ENCODE results near the gene TRIP11. TPM values are rescaled to one million over a fixed set of nuclear protein-coding genes. Genes with fewer than 3 reads are reported as not detected.

TRIP11 gene
- total RNA-seq, 1 experiment from 2014 or later: 31.6 TPM

DNA sequence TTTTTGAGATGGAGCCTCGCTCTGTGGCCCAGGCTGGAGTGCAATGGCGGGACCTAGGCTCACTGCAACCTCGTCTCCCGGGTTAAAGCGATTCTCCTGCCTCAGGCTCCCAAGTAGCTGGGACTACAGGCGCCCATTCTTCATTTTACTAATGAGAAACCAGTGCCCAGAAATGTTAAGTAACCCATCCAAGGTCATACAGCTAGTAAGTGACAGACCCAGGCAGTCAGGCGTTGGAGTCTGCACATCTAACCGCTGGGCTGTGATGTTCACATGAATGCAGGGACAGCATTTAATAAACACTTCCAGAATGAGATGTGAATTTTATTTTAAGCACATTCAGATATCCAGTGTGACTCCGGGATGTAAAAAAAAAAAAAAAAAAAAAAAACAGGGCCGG, 1.3 kb upstream of the TRIP11 start:
- Histone ChIP-seq H4K20me1 (ENCODE audit: insufficient read depth, low read depth, low read length) (peaks cover 8% of the 10 kb centered on the region; the same call in 1 of the 2 replicates), H3K4me2 (ENCODE audit: low read depth, low read length, poor library complexity, severe bottlenecking) (peak overlapping the region; percentile 73), H3K27me3 (ENCODE audit: low read length) (no peaks in the 10 kb centered on the region), H3K27ac (ENCODE audit: low read length) (peak overlapping the region; percentile 60; the same call in 1 of the 2 replicates), H3K9me3 (ENCODE audit: low read length) (peaks cover 8% of the 10 kb centered on the region; the same call in 1 of the 2 replicates), H3K9ac (ENCODE audit: low read length) (peak overlapping the region; percentile 90), H3K79me2 (ENCODE audit: low read length) (peaks cover 53% of the 10 kb centered on the region), H2AFZ (ENCODE audit: low read length) (no peak overlapping the region), H3K4me3 (ENCODE audit: low read length) (peak overlapping the region; percentile 89), H3K4me1 (ENCODE audit: low read length) (peaks cover 33% of the 10 kb centered on the region), H3K9me2 (replicated peaks; ENCODE audit: insufficient read depth, low read length) (no peaks in the 10 kb centered on the region), H3K36me3 (ENCODE audit: insufficient read depth, low read length) (peaks cover 5% of the 10 kb centered on the region; the same call in 1 of the 2 replicates)
- DNase-seq: no peak

DNA sequence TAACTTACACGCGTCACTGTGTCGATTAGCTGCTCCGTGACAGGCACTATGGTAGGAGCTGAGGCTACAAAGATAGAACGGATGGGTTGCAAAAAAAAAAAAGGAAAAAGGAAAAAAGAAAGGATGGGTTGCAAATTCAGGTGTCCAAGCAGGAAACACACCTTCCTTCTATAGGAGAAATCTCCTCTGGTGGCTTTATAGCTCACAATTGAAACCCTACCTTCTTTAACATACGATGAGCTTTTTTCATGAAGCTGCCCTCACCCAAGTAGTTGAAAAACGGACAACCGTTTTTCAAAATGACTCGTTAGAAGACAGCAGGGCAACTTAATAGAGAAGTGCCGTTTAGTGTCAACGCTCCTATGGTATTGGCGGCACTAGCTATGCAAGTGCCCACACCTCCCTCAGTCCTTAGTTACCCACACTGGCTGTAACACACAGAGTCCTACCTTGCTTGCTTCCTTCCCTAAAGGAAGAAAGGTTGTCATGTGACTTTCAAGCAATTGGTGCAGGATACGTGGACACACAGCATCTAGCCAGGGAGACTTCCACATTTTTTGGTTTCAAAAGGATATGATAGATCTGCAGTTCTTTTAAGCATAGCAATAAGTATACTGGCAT, 682 bp upstream of the TRIP11 start:
- H3K9me3 ChIP-seq (ENCODE audit: low read length): peaks cover 3% of the 10 kb centered on the region; the same call in 1 of the 2 replicates
- peaks cover 8% of the 10 kb centered on the region; the same call in 1 of the 2 replicates for H4K20me1 ChIP-seq (ENCODE audit: insufficient read depth, low read depth, low read length)
- H3K9ac ChIP-seq (ENCODE audit: low read length): peak overlapping the region; percentile 90
- H3K4me2 ChIP-seq (ENCODE audit: low read depth, low read length, poor library complexity, severe bottlenecking): peak overlapping the region; percentile 73
- no peaks in the 10 kb centered on the region for H3K9me2 ChIP-seq (replicated peaks; ENCODE audit: insufficient read depth, low read length)
- peak; percentile 95 for DNase-seq
- peak overlapping the region; percentile 60 for H3K27ac ChIP-seq (ENCODE audit: low read length)
- peaks cover 60% of the 10 kb centered on the region for H3K79me2 ChIP-seq (ENCODE audit: low read length)
- H3K36me3 ChIP-seq (ENCODE audit: insufficient read depth, low read length): no peaks in the 10 kb centered on the region
- H3K27me3 ChIP-seq (ENCODE audit: low read length): no peaks in the 10 kb centered on the region
- peak overlapping the region; percentile 89 for H3K4me3 ChIP-seq (ENCODE audit: low read length)
- H3K4me1 ChIP-seq (ENCODE audit: low read length): peaks cover 33% of the 10 kb centered on the region
- H2AFZ ChIP-seq (ENCODE audit: low read length): peak overlapping the region; percentile 77; the same call in 1 of the 2 replicates

DNA sequence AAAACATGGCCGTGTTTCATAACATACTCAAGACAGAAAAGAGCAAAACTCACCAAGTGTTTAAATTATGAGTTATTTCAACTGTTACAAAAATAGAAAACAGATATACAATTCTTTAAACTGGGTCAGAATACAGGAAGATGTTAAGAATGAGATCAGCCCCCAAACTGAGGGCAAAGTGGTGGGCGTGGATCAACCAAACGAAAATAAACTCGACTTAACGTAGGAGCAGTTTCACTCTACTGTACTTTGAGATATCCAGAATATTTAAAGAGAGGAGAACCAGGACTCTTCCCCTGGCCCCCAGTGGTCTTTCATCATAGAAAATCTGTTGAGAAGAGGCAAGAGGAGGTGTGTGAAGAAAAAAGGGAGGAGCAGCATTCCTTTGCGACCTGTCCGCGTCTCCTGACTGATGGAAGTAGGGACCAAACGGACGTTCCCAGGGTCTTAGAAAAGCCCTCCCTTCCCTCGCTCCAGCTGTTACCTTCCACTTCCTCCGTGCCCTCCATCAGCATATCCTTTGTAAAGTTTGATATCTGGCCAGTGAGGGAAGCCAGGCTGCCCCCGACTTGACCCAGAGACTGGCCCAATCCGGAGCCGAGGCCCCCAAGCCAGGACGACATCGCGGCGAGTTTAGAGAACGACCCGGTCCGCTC, 668 bp downstream of the TRIP11 start:
- H3K36me3 ChIP-seq (ENCODE audit: insufficient read depth, low read length): no peaks in the 10 kb centered on the region
- H3K9me2 ChIP-seq (replicated peaks; ENCODE audit: insufficient read depth, low read length): no peaks in the 10 kb centered on the region
- H3K9ac ChIP-seq (ENCODE audit: low read length): peak overlapping the region; percentile 90
- H3K4me1 ChIP-seq (ENCODE audit: low read length): peaks cover 33% of the 10 kb centered on the region
- peak overlapping the region; percentile 73 for H3K4me2 ChIP-seq (ENCODE audit: low read depth, low read length, poor library complexity, severe bottlenecking)
- H4K20me1 ChIP-seq (ENCODE audit: insufficient read depth, low read depth, low read length): peaks cover 8% of the 10 kb centered on the region; the same call in 1 of the 2 replicates
- no peaks in the 10 kb centered on the region for H3K27me3 ChIP-seq (ENCODE audit: low read length)
- no peaks in the 10 kb centered on the region for H3K9me3 ChIP-seq (ENCODE audit: low read length)
- peak overlapping the region; percentile 60 for H3K27ac ChIP-seq (ENCODE audit: low read length)
- peak overlapping the region; percentile 52 for H2AFZ ChIP-seq (ENCODE audit: low read length)
- peaks cover 72% of the 10 kb centered on the region for H3K79me2 ChIP-seq (ENCODE audit: low read length)
- peak; percentile 76 for DNase-seq
- peak overlapping the region; percentile 89 for H3K4me3 ChIP-seq (ENCODE audit: low read length)

DNA sequence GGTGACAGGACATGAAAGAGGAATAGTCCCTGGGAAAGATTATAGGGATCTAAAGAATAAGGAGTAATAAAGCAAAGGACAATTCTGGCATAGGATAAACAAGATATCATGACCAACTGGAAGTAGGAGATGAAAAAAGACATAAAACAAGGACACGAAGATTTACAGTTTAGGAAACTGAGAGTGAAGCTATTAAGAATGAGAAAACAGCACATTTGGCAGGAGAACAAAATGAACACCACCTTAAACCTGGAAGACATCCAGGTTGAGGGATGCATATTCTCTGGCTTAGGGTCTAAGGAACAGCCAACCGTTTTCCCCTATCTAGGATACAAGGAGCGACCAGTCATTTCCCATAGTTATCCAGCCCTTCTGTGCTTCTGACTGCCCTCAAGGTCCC, 1.9 kb downstream of the TRIP11 start:
- H3K79me2 ChIP-seq (ENCODE audit: low read length): peaks cover 84% of the 10 kb centered on the region
- H3K9me3 ChIP-seq (ENCODE audit: low read length): no peaks in the 10 kb centered on the region
- no peak overlapping the region for H2AFZ ChIP-seq (ENCODE audit: low read length)
- H3K27ac ChIP-seq (ENCODE audit: low read length): no peak overlapping the region
- DNase-seq: no peak
- no peaks in the 10 kb centered on the region for H3K9me2 ChIP-seq (replicated peaks; ENCODE audit: insufficient read depth, low read length)
- H3K4me1 ChIP-seq (ENCODE audit: low read length): peaks cover 33% of the 10 kb centered on the region
- H3K4me3 ChIP-seq (ENCODE audit: low read length): peak overlapping the region; percentile 89
- H3K9ac ChIP-seq (ENCODE audit: low read length): peak overlapping the region; percentile 90
- H3K36me3 ChIP-seq (ENCODE audit: insufficient read depth, low read length): no peaks in the 10 kb centered on the region; the same call in 1 of the 2 replicates
- peak overlapping the region; percentile 73 for H3K4me2 ChIP-seq (ENCODE audit: low read depth, low read length, poor library complexity, severe bottlenecking)
- H4K20me1 ChIP-seq (ENCODE audit: insufficient read depth, low read depth, low read length): peaks cover 8% of the 10 kb centered on the region; the same call in 1 of the 2 replicates
- no peaks in the 10 kb centered on the region for H3K27me3 ChIP-seq (ENCODE audit: low read length)

DNA sequence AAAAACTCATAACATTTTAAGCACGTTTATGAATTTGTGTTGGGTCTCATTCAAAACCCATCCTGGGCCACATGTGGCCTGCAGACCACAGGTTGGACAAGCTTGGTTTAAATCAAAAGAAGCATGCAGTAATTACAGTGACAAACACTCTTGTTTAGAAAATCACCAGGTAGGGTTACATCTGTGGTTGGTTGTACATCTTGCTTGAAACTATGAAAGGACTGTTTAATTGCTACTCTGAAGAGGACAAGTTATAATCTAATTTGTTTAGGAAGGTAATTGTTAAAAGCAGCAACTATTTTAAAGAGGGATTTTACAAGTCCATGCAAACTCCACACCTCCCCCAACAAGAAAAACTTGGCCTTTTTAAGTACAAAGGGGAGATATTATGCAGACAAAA, 4.0 kb downstream of the TRIP11 start:
- Histone ChIP-seq H4K20me1 (ENCODE audit: insufficient read depth, low read depth, low read length) (peaks cover 8% of the 10 kb centered on the region; the same call in 1 of the 2 replicates), H2AFZ (ENCODE audit: low read length) (no peak overlapping the region), H3K4me2 (ENCODE audit: low read depth, low read length, poor library complexity, severe bottlenecking) (no peak overlapping the region), H3K9ac (ENCODE audit: low read length) (no peak overlapping the region), H3K9me2 (replicated peaks; ENCODE audit: insufficient read depth, low read length) (no peaks in the 10 kb centered on the region), H3K27me3 (ENCODE audit: low read length) (no peaks in the 10 kb centered on the region), H3K9me3 (ENCODE audit: low read length) (no peaks in the 10 kb centered on the region), H3K4me3 (ENCODE audit: low read length) (no peak overlapping the region), H3K36me3 (ENCODE audit: insufficient read depth, low read length) (peaks cover 10% of the 10 kb centered on the region; the same call in 1 of the 2 replicates), H3K79me2 (ENCODE audit: low read length) (peaks cover 80% of the 10 kb centered on the region), H3K4me1 (ENCODE audit: low read length) (peaks cover 27% of the 10 kb centered on the region), H3K27ac (ENCODE audit: low read length) (no peak overlapping the region)
- no peak for DNase-seq

DNA sequence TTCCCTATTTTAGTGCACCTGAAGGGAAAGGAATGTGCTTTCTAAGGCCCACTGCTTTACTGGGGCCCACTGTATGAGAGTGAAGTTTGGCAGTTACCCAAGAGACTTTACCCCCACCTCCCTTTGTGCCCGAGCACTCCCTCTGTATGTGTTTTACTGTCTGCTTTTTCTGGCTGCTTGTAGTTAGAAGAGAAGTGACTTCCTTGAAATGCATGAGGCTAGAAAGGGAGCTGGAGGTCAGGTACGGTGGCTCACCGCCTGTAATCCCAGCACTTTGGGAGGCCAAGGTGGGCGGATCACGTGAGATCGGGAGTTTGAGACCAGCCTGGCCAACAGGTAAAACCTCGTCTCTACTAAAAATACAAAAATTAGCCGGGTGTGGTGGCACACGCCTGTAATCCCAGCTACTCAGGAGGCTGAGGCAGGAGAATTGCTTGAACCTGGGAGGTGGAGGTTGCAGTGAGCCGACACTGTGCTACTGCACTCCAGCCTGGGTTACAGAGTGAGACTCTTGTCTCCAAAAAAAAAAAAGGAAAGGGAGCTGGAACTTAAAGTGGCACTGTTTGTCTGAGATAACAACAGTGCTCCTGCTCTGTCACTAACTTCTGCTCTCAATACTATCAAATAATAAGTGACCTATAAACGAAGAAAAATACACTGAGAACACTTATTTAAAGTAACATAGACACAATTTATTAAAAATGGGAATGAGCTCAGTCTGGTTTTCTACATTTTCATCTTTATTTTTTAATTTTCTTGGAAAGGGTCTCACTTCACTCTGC, 5.8 kb downstream of the TRIP11 start:
- DNase-seq: no peak
- H3K36me3 ChIP-seq (ENCODE audit: insufficient read depth, low read length): peaks cover 13% of the 10 kb centered on the region
- no peak overlapping the region for H3K4me3 ChIP-seq (ENCODE audit: low read length)
- H3K9ac ChIP-seq (ENCODE audit: low read length): no peak overlapping the region
- peaks cover 75% of the 10 kb centered on the region for H3K79me2 ChIP-seq (ENCODE audit: low read length)
- H3K27me3 ChIP-seq (ENCODE audit: low read length): no peaks in the 10 kb centered on the region
- no peaks in the 10 kb centered on the region for H3K9me3 ChIP-seq (ENCODE audit: low read length)
- peaks cover 26% of the 10 kb centered on the region for H3K4me1 ChIP-seq (ENCODE audit: low read length)
- no peak overlapping the region for H3K4me2 ChIP-seq (ENCODE audit: low read depth, low read length, poor library complexity, severe bottlenecking)
- H3K27ac ChIP-seq (ENCODE audit: low read length): no peak overlapping the region
- H3K9me2 ChIP-seq (replicated peaks; ENCODE audit: insufficient read depth, low read length): no peaks in the 10 kb centered on the region
- peaks cover 8% of the 10 kb centered on the region; the same call in 1 of the 2 replicates for H4K20me1 ChIP-seq (ENCODE audit: insufficient read depth, low read depth, low read length)
- no peak overlapping the region for H2AFZ ChIP-seq (ENCODE audit: low read length)

DNA sequence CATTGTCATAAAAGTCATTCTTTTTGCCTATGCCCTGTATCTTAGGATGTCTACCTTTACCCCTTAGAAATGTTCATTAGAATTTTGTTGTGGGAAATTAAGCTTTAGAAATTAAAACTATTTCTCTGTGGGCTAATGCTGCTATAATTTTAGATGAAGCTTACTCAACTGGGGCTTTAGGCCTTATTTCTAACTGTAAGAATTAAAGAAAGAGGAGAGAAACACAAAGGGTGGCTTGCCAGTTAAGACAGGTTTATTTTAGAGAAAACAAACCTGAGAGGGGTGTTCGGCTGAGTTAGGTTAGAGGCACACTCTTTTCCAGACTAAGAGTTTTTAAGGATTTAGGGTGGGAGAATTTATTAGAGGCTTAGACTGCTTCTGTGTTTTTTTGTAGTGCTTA, 6.4 kb downstream of the TRIP11 start:
- Histone ChIP-seq H3K4me1 (ENCODE audit: low read length) (peaks cover 21% of the 10 kb centered on the region), H2AFZ (ENCODE audit: low read length) (no peak overlapping the region), H4K20me1 (ENCODE audit: insufficient read depth, low read depth, low read length) (peaks cover 5% of the 10 kb centered on the region; the same call in 1 of the 2 replicates), H3K79me2 (ENCODE audit: low read length) (peaks cover 72% of the 10 kb centered on the region), H3K9ac (ENCODE audit: low read length) (no peak overlapping the region), H3K36me3 (ENCODE audit: insufficient read depth, low read length) (peaks cover 13% of the 10 kb centered on the region), H3K27me3 (ENCODE audit: low read length) (no peaks in the 10 kb centered on the region), H3K9me2 (replicated peaks; ENCODE audit: insufficient read depth, low read length) (no peaks in the 10 kb centered on the region), H3K4me2 (ENCODE audit: low read depth, low read length, poor library complexity, severe bottlenecking) (no peak overlapping the region), H3K4me3 (ENCODE audit: low read length) (no peak overlapping the region), H3K27ac (ENCODE audit: low read length) (no peak overlapping the region), H3K9me3 (ENCODE audit: low read length) (no peaks in the 10 kb centered on the region)
- no peak for DNase-seq

All from Karpas-422 (cell line).